ENCODE measurements around the gene C9orf78.

DNA sequence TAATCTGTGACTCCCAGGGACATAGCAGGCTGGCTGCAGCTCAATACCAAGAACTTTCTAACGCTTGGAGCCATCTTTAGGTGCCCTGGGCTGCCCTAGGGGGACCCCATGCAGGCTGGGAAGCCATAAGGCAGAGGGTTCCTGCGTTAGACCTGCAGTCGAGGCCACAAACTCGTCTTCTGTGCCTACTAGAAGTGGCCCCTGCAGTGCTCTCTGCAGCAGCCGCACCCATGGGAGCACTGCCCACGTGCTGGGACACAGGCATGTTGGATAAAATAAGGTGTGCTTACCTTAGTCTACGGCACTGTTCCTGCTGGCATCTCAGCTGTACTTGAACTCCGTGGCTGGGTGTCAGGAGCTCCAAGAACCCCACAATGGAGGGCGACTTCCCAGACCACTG, 22.7 kb downstream of the C9orf78 start:
- TF ChIP-seq, protein P1, sequence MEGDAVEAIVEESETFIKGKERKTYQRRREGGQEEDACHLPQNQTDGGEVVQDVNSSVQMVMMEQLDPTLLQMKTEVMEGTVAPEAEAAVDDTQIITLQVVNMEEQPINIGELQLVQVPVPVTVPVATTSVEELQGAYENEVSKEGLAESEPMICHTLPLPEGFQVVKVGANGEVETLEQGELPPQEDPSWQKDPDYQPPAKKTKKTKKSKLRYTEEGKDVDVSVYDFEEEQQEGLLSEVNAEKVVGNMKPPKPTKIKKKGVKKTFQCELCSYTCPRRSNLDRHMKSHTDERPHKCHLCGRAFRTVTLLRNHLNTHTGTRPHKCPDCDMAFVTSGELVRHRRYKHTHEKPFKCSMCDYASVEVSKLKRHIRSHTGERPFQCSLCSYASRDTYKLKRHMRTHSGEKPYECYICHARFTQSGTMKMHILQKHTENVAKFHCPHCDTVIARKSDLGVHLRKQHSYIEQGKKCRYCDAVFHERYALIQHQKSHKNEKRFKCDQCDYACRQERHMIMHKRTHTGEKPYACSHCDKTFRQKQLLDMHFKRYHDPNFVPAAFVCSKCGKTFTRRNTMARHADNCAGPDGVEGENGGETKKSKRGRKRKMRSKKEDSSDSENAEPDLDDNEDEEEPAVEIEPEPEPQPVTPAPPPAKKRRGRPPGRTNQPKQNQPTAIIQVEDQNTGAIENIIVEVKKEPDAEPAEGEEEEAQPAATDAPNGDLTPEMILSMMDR (IDR thresholded peaks at IDR 0.05), result no peak
- no peak for TF ChIP-seq POLR2A (IDR thresholded peaks at IDR 0.05; ENCODE audit: low read depth)
